IPS-18c (cell line): ENCODE results near the gene CSH1.
"Not testable (repeated sequence)": the region's sequence is repeated elsewhere in the genome, so short reads cannot be mapped to it uniquely, and the experiment has no call there.

ENCODE experiments used
- H3K4me3 ChIP-seq: 2 replicates; pipeline ENCODE4 v1.7.0; 2013; ENCODE audit warnings: low read depth, mild to moderate bottlenecking, low read length, moderate library complexity; ENCODE audit not compliant: insufficient read depth
- H3K9me3 ChIP-seq: one replicate; pipeline ENCODE4 v1.6.1; 2013; ENCODE audit warnings: mild to moderate bottlenecking, low read length, moderate library complexity; ENCODE audit not compliant: control insufficient read depth, insufficient read depth

The CSH1 gene

GRCh38 chr17:63881935-63882601, 14.3 kb downstream of the CSH1 start, which contains the start of gene GH2:
TSS of gene GH2 (minus strand) at chr17:63881944. CDS start at chr17:63881801, 143 bp downstream.
- H3K9me3 ChIP-seq: no peaks in the 10 kb centered on the region
- no peak within 1 kb of the TSS for H3K4me3 ChIP-seq

GRCh38 chr17:63881337-63881736, 15.0 kb downstream of the CSH1 start:
- not testable (repeated sequence) for H3K4me3 ChIP-seq, H3K9me3 ChIP-seq

- Histone ChIP-seq H3K9me3 (no peaks in the 10 kb centered on the region), H3K4me3 (no peak overlapping the region)
Measured at GRCh38 chr17:63880706-63881105, 15.7 kb downstream of the CSH1 start.

- H3K4me3 ChIP-seq: not testable (repeated sequence)
Measured at GRCh38 chr17:63878413-63878812, 18.0 kb downstream of the CSH1 start.

GRCh38 chr17:63874693-63875092, 21.7 kb downstream of the CSH1 start:
- not testable (repeated sequence) for H3K9me3 ChIP-seq, H3K4me3 ChIP-seq

More at GRCh38 chr17:63878413-63878812, 18.0 kb downstream of the CSH1 start:
- H3K9me3 ChIP-seq: not testable (repeated sequence)

GRCh38 chr17:63874061-63874626, 22.2 kb downstream of the CSH1 start:
- not testable (repeated sequence) for H3K4me3 ChIP-seq, H3K9me3 ChIP-seq

GRCh38 chr17:63873577-63873976, 22.8 kb downstream of the CSH1 start, which contains the start of gene CSH2:
TSS of gene CSH2 (minus strand) at chr17:63873677. CDS start at chr17:63873614, 63 bp downstream.
- not testable (repeated sequence) for H3K9me3 ChIP-seq, H3K4me3 ChIP-seq

GRCh38 chr17:63871646-63872365, 24.6 kb downstream of the CSH1 start:
- H3K4me3 ChIP-seq, H3K9me3 ChIP-seq: not testable (repeated sequence)

GRCh38 chr17:63870292-63870665, 26.1 kb downstream of the CSH1 start:
- H3K4me3 ChIP-seq, H3K9me3 ChIP-seq: not testable (repeated sequence)

- not testable (repeated sequence) for H3K9me3 ChIP-seq
Measured at GRCh38 chr17:63869491-63870291, 26.7 kb downstream of the CSH1 start.

GRCh38 chr17:63866625-63867024, 29.7 kb downstream of the CSH1 start:
- not testable (repeated sequence) for H3K4me3 ChIP-seq, H3K9me3 ChIP-seq

More at GRCh38 chr17:63869491-63870291, 26.7 kb downstream of the CSH1 start:
- not testable (repeated sequence) for H3K4me3 ChIP-seq

GRCh38 chr17:63859257-63859656, 37.1 kb downstream of the CSH1 start:
- no peak overlapping the region for H3K4me3 ChIP-seq
- no peaks in the 10 kb centered on the region for H3K9me3 ChIP-seq

- H3K9me3 ChIP-seq, H3K4me3 ChIP-seq: not testable (repeated sequence)
Measured at GRCh38 chr17:63856425-63856824, 39.9 kb downstream of the CSH1 start.

- H3K9me3 ChIP-seq: no peaks in the 10 kb centered on the region
- no peak overlapping the region for H3K4me3 ChIP-seq
Measured at GRCh38 chr17:63855185-63855584, 41.2 kb downstream of the CSH1 start.

GRCh38 chr17:63854709-63855108, 41.7 kb downstream of the CSH1 start:
- H3K4me3 ChIP-seq: no peak overlapping the region
- H3K9me3 ChIP-seq: no peaks in the 10 kb centered on the region

- Histone ChIP-seq H3K9me3 (no peaks in the 10 kb centered on the region), H3K4me3 (no peak overlapping the region)
Measured at GRCh38 chr17:63853260-63853659, 43.1 kb downstream of the CSH1 start.

GRCh38 chr17:63850401-63850800, 46.0 kb downstream of the CSH1 start:
- H3K4me3 ChIP-seq: no peak overlapping the region
- no peaks in the 10 kb centered on the region for H3K9me3 ChIP-seq
